Retinal pigment epithelial cell (primary cell): Measurements from ENCODE around the gene SS18L1.
A peak's percentile ranks its signal among the peaks of the same experiment; 100 is the strongest.

Source experiments
- DNase-seq: peaks from one replicate; pipeline ENCODE4 v3.0.0-alpha.2; 2010; ENCODE audit warnings: low read depth
- H3K4me3 ChIP-seq: 2 replicates; pipeline ENCODE4 v1.5.1; 2011; ENCODE audit warnings: mild to moderate bottlenecking, low read length, control low read depth, moderate library complexity
- TF ChIP-seq, protein P1 (sequence below): conservative IDR thresholded peaks from 2 replicates; pipeline ENCODE4 v1.5.1; 2011; ENCODE audit warnings: low read depth, low read length, control low read depth, inconsistent platforms

The SS18L1 gene

DNA sequence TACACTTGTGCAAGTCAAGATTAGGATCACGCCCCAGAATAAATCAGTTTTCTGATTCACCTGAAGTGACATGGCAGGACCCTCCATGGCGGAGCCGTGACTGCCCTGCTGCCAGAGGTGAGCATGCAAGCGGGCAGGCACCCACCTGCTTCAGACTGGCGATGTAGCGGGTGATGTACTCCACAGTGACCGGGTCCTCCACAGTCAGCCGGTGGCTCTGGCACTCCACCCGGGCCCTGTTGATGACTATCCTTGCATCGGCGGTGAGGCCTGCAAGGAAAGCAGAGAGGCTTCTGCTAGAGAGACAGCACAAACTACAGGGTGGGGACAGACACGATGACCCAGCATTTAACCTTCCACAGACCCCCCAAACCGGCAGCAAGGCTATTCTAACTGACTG is 3.9 kb upstream of the SS18L1 start:
- H3K4me3 ChIP-seq: no peak overlapping the region
- TF ChIP-seq, protein P1, sequence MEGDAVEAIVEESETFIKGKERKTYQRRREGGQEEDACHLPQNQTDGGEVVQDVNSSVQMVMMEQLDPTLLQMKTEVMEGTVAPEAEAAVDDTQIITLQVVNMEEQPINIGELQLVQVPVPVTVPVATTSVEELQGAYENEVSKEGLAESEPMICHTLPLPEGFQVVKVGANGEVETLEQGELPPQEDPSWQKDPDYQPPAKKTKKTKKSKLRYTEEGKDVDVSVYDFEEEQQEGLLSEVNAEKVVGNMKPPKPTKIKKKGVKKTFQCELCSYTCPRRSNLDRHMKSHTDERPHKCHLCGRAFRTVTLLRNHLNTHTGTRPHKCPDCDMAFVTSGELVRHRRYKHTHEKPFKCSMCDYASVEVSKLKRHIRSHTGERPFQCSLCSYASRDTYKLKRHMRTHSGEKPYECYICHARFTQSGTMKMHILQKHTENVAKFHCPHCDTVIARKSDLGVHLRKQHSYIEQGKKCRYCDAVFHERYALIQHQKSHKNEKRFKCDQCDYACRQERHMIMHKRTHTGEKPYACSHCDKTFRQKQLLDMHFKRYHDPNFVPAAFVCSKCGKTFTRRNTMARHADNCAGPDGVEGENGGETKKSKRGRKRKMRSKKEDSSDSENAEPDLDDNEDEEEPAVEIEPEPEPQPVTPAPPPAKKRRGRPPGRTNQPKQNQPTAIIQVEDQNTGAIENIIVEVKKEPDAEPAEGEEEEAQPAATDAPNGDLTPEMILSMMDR: no peak
- DNase-seq: no peak

DNA sequence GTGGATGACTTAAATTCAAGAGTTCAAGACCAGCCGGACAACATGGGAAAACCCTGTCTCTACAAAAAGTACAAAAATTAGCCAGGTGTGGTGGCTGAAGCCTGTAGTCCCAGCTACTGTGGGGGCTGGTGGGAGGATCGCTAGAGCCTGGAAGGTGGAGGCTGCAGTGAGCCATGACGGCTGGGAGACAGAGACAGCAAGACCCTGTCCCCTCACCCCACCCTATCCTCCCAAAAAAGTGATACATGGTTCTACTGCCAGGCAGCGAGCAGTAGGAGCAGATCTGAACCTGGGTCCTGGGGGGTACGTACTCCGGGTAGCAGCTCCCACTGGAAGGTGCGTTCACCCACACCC is 2.5 kb upstream of the SS18L1 start:
- TF ChIP-seq, protein P1: no peak
- H3K4me3 ChIP-seq: peak overlapping the region; percentile 82
- DNase-seq: no peak

DNA sequence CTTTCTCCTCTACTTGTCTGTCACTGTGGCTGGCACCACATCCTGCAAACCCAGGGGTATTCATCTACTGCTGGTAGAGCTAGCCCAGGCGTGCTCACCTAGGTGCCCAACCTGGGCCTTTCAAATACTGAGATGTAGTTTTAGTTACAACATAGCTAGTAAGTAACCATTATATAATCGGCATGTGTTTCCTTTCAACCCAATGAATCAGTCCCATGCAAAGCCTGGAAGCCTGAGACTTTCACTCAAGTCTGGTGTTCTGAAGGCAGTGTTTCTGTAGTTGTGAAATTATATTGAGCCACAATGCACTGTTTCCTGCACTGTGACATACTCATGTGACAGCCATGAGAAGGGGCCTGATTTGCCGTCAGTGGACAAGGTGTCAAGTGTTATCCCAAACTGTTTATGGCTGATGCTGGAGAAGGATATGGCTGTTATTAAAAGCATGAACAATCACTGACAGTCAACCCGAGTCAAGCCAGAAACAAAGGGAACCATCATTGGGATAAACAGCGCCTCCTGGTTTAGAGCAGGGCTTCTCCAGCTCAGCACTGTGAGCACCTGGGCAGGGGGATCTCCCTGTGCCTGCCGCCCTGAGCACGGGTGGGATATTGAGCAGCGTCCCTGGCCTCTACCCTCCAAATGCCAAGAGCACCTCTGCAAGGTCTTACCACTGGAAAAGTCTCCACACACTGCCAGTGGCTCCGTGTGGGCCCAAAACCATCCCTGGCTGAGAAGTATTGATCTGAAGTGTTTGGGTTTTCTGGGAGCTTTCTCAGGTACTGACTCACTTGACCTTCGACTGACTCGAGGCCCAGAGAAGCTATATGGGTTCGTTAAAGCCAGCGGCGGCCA is 1.9 kb upstream of the SS18L1 start:
- TF ChIP-seq, protein P1: peak; percentile 55
- peak overlapping the region; percentile 82 for H3K4me3 ChIP-seq
- DNase-seq: no peak

DNA sequence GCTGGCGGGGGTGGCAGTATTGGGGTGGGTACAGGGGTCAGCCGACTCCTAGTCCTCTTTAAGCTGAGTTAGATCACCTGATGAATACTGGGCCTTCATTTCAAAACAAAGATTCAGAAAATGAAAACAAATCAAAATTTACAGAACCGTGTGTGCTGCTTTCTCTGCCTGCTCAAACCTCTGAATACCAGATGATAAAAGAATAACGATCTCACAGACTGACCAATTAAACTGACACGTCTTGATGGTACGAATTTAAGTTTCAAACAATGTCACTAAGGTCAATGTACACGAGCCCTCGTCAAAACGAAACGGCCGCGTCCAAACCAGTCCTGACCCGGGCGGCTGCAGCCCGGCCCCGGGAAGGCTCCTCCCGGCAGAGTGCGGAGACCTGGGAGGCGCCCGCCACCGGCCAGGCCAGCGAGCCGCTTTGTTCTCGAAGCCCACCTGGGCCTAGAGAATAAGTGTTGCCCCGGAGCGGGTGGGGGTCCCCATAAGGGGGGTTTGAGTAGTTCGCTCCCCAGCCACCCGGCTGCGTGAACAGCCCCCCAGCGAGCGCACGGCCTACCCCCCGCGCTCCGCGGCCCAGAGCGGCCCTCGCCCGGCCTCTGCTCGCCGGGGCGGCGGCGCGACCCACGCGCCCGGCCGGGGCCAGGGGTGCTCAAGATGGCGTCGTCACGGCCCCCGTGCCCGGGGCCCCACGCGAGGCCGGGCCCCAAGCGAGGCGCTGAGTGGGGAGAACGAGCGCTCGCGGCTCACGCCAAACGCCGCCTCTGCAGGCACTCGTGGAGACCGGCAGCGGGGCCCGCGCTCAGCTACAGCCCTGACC is 1.1 kb upstream of the SS18L1 start:
- TF ChIP-seq, protein P1: no peak
- DNase-seq: no peak
- H3K4me3 ChIP-seq: peak overlapping the region; percentile 82

DNA sequence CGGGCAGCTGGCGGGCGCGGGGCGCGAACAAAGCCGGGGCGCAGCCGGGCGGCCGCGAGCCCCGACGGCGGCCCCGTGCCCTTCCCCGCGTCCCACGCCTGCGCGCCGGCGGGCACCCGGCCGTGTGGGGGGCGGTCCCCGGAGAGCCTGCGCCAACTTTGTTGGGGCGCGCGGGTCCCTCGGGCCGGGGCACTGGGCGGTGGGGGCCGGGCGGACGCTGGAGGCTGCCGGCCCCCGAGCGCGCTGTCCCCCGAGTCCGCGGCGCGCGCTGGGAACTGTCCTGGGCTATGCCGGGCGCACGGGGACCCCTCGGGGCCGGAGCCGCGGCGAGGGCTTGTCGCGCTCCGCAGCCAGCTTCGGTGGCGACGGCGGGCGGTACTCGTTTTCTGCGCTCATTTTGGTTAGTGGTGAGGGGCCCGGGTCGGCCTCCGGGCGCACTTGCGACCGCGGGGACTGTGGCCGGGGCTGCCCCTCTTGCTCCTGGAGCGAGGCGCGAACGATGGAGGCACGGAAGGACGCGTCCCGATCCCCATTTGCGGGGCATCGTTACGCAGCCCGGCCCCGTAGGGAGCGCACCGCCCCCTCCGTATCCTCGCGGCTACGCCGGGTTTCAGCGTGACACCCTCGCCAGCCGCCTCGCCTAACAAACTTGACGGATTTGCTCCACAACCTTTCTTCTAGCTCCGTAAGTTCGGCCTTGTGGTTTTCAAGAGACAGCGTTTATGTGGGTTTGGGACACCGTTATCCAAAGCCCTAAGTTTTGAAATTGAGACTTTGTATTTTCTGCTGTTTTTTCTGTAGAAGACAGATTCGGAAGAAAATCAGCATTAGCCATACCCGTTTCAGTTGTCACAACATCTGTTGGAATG is 622 bp downstream of the SS18L1 start:
- peak overlapping the region; percentile 67 for H3K4me3 ChIP-seq
- TF ChIP-seq, protein P1: no peak
- DNase-seq: no peak

DNA sequence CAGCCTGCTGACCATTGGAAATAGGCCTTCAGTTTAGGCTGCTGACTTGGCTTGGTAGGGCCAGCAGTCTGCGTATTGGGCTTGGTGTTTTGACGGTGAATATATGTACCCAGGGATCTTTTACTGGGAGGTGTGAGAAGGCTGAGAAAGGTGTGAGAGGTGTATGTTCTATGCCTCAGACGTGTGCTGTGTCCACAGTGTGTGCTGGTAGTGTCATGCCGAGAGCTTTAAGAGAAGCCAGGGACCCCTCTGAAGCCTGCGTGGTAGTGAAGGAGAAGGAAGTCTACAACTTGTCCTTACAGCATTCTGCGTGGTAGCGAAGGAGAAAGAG is 2.1 kb downstream of the SS18L1 start:
- TF ChIP-seq, protein P1: no peak
- DNase-seq: no peak
- H3K4me3 ChIP-seq: no peak overlapping the region
